Lower leg skin (tissue), 3 donors: Measurements from ENCODE around the gene RGS7.

ENCODE experiments used
- CTCF ChIP-seq, 3 donors: fragments of 450-650 bp; IDR thresholded peaks; one replicate each; pipeline ENCODE4 v1.5.1; 2016; ENCODE audit warnings: antibody characterized with exemption in 3 of 3, mild to moderate bottlenecking in 3 of 3, moderate library complexity in 2 of 3
- POLR2A ChIP-seq, 2 donors: fragments of 450-650 bp; IDR thresholded peaks; one replicate each; pipeline ENCODE4 v1.6.1; 2016 to 2017; ENCODE audit warnings: antibody characterized with exemption in 2 of 2, mild to moderate bottlenecking in 1 of 2, moderate library complexity in 1 of 2

DNA sequence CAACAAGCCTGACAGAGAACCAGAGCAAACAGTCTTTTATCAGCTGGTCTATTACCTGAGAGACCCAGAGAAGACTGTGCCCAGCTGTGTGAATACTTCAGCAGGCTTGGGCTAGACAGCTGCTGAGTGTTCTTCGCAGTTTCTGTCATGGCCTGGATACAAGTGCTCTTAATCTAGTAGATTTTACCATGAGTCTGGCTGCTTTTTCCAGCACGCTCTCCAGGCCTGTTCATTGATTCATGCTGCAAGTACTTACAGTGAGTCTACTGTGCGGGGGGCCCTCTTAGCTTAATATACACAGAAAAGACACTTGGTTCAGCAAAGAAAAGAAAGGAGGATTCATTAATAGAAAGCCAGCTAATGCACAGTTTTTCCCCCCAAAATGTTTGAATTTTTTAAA lies 48.5 kb downstream of the RGS7 start:
- TF ChIP-seq CTCF (IDR thresholded peaks at IDR 0.05): no peak
- TF ChIP-seq POLR2A (IDR thresholded peaks at IDR 0.05): no peak
